ENCODE results near the gene METTL4.

DNA sequence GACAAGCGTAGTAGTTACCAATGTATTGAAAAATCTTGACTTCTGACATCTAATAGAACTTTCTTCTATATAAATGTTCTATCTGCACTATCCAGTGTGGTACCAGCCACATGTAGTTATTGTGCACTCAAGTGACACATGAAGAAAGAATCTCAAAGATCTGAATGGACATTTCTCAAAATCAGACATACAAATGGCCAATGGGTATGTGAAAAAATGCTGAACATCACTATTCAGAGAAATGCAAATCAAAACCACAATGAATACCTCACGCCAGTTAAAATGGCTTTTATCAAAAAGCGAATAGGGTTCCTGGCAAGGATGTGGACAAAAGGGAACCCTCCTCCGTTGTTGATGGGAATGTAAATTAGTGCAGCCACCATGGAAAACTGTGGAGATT is 46.7 kb upstream of the METTL4 start:
- TF ChIP-seq, protein P1, sequence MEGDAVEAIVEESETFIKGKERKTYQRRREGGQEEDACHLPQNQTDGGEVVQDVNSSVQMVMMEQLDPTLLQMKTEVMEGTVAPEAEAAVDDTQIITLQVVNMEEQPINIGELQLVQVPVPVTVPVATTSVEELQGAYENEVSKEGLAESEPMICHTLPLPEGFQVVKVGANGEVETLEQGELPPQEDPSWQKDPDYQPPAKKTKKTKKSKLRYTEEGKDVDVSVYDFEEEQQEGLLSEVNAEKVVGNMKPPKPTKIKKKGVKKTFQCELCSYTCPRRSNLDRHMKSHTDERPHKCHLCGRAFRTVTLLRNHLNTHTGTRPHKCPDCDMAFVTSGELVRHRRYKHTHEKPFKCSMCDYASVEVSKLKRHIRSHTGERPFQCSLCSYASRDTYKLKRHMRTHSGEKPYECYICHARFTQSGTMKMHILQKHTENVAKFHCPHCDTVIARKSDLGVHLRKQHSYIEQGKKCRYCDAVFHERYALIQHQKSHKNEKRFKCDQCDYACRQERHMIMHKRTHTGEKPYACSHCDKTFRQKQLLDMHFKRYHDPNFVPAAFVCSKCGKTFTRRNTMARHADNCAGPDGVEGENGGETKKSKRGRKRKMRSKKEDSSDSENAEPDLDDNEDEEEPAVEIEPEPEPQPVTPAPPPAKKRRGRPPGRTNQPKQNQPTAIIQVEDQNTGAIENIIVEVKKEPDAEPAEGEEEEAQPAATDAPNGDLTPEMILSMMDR (IDR thresholded peaks at IDR 0.05; ENCODE audit: control extremely low read depth in 1 of 3, insufficient read depth in 1 of 3, low read depth in 1 of 3, low read length in 3 of 3), result no peak
- TF ChIP-seq EGR1 (IDR thresholded peaks at IDR 0.05; ENCODE audit: borderline replicate concordance, low read depth, low read length) (no peak), POLR2A (IDR thresholded peaks at IDR 0.05; ENCODE audit: control extremely low read depth in 1 of 2, low read depth in 2 of 2, low read length in 2 of 2) (no peak)

Measured in H1 (cell line).